Measurements from ENCODE around the gene SIN3A.

- TF ChIP-seq POLR2AphosphoS5 (IDR thresholded peaks at IDR 0.05) (peak; percentile 38 to 77 (median 74)), CTCF (IDR thresholded peaks at IDR 0.05 in 8 of 11, conservative IDR thresholded peaks at IDR 0.05 in 3 of 11) (peak in 5 of 11 experiments; percentile 21 to 55 (median 37))
These were observed 936 bp downstream of the SIN3A start for GRCh38 chr15:75450307-75451201.

All from spleen (tissue), 7 donors.